ENCODE measurements around the gene C19orf85. TPM values are rescaled to one million over a fixed set of nuclear protein-coding genes. Genes with fewer than 3 reads are reported as not detected.

The C19orf85 gene
- total RNA-seq, 1 experiment from 2014 or later, result not detected

- H3K27ac ChIP-seq, result peak overlapping the region; percentile 37
- peaks cover 31% of the 10 kb centered on the region for H3K4me1 ChIP-seq
- no peaks in the 10 kb centered on the region for H3K36me3 ChIP-seq
- no peak overlapping the region for H3K4me3 ChIP-seq
- H3K9me3 ChIP-seq (replicated peaks), result no peaks in the 10 kb centered on the region
- no peak for DNase-seq
- no peaks in the 10 kb centered on the region for H3K27me3 ChIP-seq
Measured at GRCh38 chr19:55474269-55475265, 10.0 kb upstream of the C19orf85 start.

- no peaks in the 10 kb centered on the region for H3K27me3 ChIP-seq
- H3K4me1 ChIP-seq, result peaks cover 31% of the 10 kb centered on the region
- peak overlapping the region; percentile 37 for H3K27ac ChIP-seq
- no peaks in the 10 kb centered on the region for H3K36me3 ChIP-seq
- H3K9me3 ChIP-seq (replicated peaks), result no peaks in the 10 kb centered on the region
- peak; percentile 74 to 79 for DNase-seq
- H3K4me3 ChIP-seq, result peak overlapping the region; percentile 29
Measured at GRCh38 chr19:55473225-55474012, 8.9 kb upstream of the C19orf85 start.

GRCh38 chr19:55472463-55472862 lies 7.9 kb upstream of the C19orf85 start:
- DNase-seq, result peak in 1 of 2 experiments; percentile 42
- Histone ChIP-seq H3K4me1 (peaks cover 27% of the 10 kb centered on the region), H3K36me3 (no peaks in the 10 kb centered on the region), H3K9me3 (replicated peaks) (no peaks in the 10 kb centered on the region), H3K27me3 (no peaks in the 10 kb centered on the region), H3K4me3 (no peak overlapping the region), H3K27ac (no peak overlapping the region)

GRCh38 chr19:55471266-55471665 lies 6.7 kb upstream of the C19orf85 start:
- Histone ChIP-seq H3K9me3 (replicated peaks) (no peaks in the 10 kb centered on the region), H3K27me3 (no peaks in the 10 kb centered on the region), H3K36me3 (no peaks in the 10 kb centered on the region), H3K4me3 (no peak overlapping the region), H3K27ac (no peak overlapping the region), H3K4me1 (peaks cover 27% of the 10 kb centered on the region)
- peak in 1 of 2 experiments; percentile 20 for DNase-seq

- peaks cover 5% of the 10 kb centered on the region for H3K4me1 ChIP-seq
- no peak overlapping the region for H3K4me3 ChIP-seq
- no peaks in the 10 kb centered on the region for H3K27me3 ChIP-seq
- H3K36me3 ChIP-seq, result no peaks in the 10 kb centered on the region
- no peaks in the 10 kb centered on the region for H3K9me3 ChIP-seq (replicated peaks)
- H3K27ac ChIP-seq, result no peak overlapping the region
- DNase-seq, result no peak
Measured at GRCh38 chr19:55468054-55468393, 3.5 kb upstream of the C19orf85 start.

- H3K4me1 ChIP-seq, result no peaks in the 10 kb centered on the region
- no peaks in the 10 kb centered on the region for H3K36me3 ChIP-seq
- no peak overlapping the region for H3K27ac ChIP-seq
- H3K4me3 ChIP-seq, result no peak overlapping the region
- peak; percentile 46 to 70 for DNase-seq
- H3K27me3 ChIP-seq, result no peaks in the 10 kb centered on the region
- H3K9me3 ChIP-seq (replicated peaks), result no peaks in the 10 kb centered on the region
Measured at GRCh38 chr19:55467236-55468053, 2.9 kb upstream of the C19orf85 start.

- Histone ChIP-seq H3K36me3 (no peaks in the 10 kb centered on the region), H3K27ac (no peak overlapping the region), H3K27me3 (no peaks in the 10 kb centered on the region), H3K9me3 (replicated peaks) (no peaks in the 10 kb centered on the region), H3K4me1 (no peaks in the 10 kb centered on the region), H3K4me3 (no peak overlapping the region)
- no peak for DNase-seq
Measured at GRCh38 chr19:55466241-55466614, 1.7 kb upstream of the C19orf85 start.

GRCh38 chr19:55465460-55466240 lies 1.1 kb upstream of the C19orf85 start:
- Histone ChIP-seq H3K4me3 (no peak overlapping the region), H3K27ac (no peak overlapping the region), H3K27me3 (no peaks in the 10 kb centered on the region), H3K36me3 (no peaks in the 10 kb centered on the region), H3K9me3 (replicated peaks) (no peaks in the 10 kb centered on the region), H3K4me1 (peaks cover 1% of the 10 kb centered on the region; the same call in 1 of the 2 replicates)
- DNase-seq, result peak in 1 of 2 experiments; percentile 28

- H3K27ac ChIP-seq, result no peak overlapping the region
- H3K4me3 ChIP-seq, result no peak overlapping the region
- H3K9me3 ChIP-seq (replicated peaks), result no peaks in the 10 kb centered on the region
- peaks cover 7% of the 10 kb centered on the region; the same call in 1 of the 2 replicates for H3K4me1 ChIP-seq
- no peak for DNase-seq
- H3K36me3 ChIP-seq, result no peaks in the 10 kb centered on the region
- no peaks in the 10 kb centered on the region for H3K27me3 ChIP-seq
Measured at GRCh38 chr19:55464039-55464661, 401 bp downstream of the C19orf85 start.

GRCh38 chr19:55463583-55464031 lies 944 bp downstream of the C19orf85 start:
- Histone ChIP-seq H3K9me3 (replicated peaks) (no peaks in the 10 kb centered on the region), H3K4me1 (peaks cover 7% of the 10 kb centered on the region; the same call in 1 of the 2 replicates), H3K4me3 (no peak overlapping the region), H3K36me3 (no peaks in the 10 kb centered on the region), H3K27ac (no peak overlapping the region), H3K27me3 (no peaks in the 10 kb centered on the region)
- no peak for DNase-seq

GRCh38 chr19:55462722-55463121 lies 1.8 kb downstream of the C19orf85 start:
- no peak for DNase-seq
- Histone ChIP-seq H3K27ac (no peak overlapping the region), H3K4me1 (peaks cover 7% of the 10 kb centered on the region; the same call in 1 of the 2 replicates), H3K36me3 (no peaks in the 10 kb centered on the region), H3K27me3 (no peaks in the 10 kb centered on the region), H3K4me3 (no peak overlapping the region), H3K9me3 (replicated peaks) (no peaks in the 10 kb centered on the region)

GRCh38 chr19:55461974-55462626 lies 2.5 kb downstream of the C19orf85 start:
- Histone ChIP-seq H3K27me3 (no peaks in the 10 kb centered on the region), H3K4me3 (peak overlapping the region; percentile 32), H3K4me1 (peaks cover 7% of the 10 kb centered on the region; the same call in 1 of the 2 replicates), H3K36me3 (no peaks in the 10 kb centered on the region), H3K27ac (no peak overlapping the region), H3K9me3 (replicated peaks) (no peaks in the 10 kb centered on the region)
- no peak for DNase-seq
